GM21423 (cell line): Measurements from ENCODE around the gene BICRA.
A peak's percentile ranks its signal among the peaks of the same experiment; 100 is the strongest.
"Not testable (repeated sequence)": the region's sequence is repeated elsewhere in the genome, so short reads cannot be mapped to it uniquely, and the experiment has no call there.

ENCODE experiments used
- ATAC-seq: cut with Tn5 transposase; IDR thresholded peaks from one replicate; pipeline ENCODE4 v1.9.1; 2021; ENCODE audit warnings: mild to moderate bottlenecking, moderate library complexity; ENCODE audit not compliant: unreplicated experiment

The BICRA gene

GRCh38 chr19:47608969-47609905 is at the start of gene BICRA:
Gene BICRA, plus strand, starts transcription at chr19:47609134. Its CDS starts 64,441 bp downstream, at chr19:47673575.
- peak; percentile 44 for ATAC-seq

GRCh38 chr19:47560999-47561398 is 47.9 kb upstream of the BICRA start:
- no peak for ATAC-seq

GRCh38 chr19:47561440-47562057 is 47.4 kb upstream of the BICRA start:
- ATAC-seq, result no peak

GRCh38 chr19:47564081-47564480 is 44.9 kb upstream of the BICRA start:
- ATAC-seq, result no peak

DNA sequence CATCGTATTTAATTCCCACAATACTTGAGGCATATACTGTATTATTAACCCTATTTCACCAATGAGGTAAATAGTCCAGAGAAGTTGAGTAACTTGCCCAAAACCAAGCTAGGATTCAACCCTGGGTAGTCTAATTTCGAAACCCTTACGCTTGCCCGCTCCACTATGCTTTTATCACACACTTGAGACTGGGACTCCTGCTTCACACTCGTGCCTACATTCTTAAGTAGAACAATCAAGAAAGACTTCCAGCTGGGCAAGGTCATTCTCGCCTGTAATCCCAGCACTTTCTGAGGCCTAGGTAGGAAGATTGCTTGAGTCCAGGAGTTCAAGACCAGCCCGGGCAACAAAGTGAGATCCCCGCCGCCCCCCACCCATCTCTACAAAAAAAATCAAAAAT is 39.6 kb upstream of the BICRA start:
- no peak for ATAC-seq

DNA sequence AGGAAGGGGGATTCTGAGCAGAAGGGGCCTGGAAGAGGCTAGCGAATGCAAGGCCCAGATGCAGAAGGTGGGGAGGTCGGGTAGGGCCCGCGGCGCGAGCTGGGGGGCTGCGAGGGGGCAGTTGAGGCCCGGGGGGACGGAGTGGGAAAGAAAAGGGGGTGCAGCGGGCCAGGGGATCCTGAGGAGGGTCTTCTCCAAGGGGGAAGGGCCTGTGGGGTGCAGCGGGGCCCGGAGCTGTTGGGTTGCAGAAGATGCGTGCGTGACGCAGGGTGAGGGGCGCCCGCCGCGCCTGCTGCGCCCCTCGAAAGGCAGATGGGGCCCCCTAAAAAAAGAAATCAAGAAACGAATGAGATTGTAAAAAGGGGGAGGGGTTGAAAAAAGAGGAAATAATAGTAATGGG is 36.3 kb upstream of the BICRA start:
- no peak for ATAC-seq

- ATAC-seq, result no peak
Observed at GRCh38 chr19:47573071-47574026, 35.6 kb upstream of the BICRA start, which contains the start of gene ZNF541. Gene ZNF541, minus strand, starts transcription at chr19:47573148. Its CDS starts 17,292 bp downstream, at chr19:47555856.

GRCh38 chr19:47580397-47580796 is 28.5 kb upstream of the BICRA start:
- ATAC-seq, result no peak

GRCh38 chr19:47581605-47582319 is 27.2 kb upstream of the BICRA start:
- no peak for ATAC-seq

DNA sequence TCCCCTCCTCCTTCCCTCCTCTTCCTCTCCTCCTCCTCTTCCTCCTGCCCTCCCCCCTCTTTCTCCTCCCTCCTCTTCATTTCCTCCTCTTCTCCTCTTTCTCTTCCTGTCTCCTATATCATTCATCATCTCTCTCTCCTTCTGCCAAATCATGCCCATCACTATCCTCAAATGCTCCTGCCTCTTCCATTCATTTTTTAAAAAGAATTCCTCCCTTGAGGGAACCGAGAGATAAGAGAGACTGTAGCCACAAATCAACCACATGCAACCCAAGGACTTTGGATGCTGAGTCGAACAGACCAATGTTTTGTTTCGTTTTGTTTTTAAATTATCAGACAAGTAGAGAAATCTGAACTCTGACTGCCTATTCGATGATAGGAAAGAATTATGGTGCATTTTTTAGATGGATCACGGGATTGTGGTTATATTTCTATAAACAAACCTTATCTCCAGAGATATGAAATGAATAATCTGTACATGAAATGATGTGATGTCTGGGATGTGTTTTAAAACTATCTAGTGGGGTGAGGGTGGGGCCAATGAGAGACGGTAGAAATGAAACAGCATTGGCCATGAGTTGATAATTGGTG is 26.5 kb upstream of the BICRA start:
- no peak for ATAC-seq

- ATAC-seq, result not testable (repeated sequence)
Observed at GRCh38 chr19:47583161-47583560, 25.8 kb upstream of the BICRA start.

DNA sequence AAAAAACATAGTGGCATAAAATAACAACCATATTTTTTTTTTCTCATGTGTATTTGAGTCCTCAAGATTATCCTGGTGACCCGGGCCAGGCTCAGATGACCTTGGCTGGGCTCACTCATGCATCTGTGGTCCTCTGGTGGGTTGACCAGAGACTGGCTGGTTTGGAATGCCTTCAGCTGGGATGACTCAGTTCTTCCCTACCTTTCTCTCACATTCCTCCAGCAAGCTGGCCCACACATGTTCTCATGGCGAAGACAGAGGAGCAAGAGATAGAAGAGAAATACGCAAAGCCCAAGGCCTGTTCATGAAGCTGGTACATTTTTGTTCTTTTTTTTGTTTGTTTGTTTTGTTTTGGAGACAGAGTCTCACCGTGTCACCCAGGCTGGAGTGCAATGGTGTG is 21.6 kb upstream of the BICRA start:
- no peak for ATAC-seq

DNA sequence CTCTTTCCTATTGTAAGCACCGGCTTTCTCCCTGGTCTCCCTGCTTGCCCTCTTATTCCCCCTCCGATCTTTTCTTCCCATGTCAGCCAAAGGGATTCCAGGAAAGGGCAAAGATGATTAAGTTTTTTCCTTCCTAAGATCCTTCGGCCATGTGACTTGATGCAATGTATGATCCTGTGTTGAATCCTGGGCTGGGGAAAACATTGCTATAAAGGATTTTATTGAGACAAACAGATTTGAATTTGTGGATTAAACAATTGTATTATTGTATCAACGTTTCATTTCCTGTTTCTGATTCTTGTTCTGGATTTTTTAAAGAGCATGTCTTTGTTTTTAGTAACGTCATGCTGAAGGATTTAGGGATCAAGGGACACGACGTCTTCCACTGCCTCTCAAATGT is 19.1 kb upstream of the BICRA start:
- ATAC-seq, result no peak

DNA sequence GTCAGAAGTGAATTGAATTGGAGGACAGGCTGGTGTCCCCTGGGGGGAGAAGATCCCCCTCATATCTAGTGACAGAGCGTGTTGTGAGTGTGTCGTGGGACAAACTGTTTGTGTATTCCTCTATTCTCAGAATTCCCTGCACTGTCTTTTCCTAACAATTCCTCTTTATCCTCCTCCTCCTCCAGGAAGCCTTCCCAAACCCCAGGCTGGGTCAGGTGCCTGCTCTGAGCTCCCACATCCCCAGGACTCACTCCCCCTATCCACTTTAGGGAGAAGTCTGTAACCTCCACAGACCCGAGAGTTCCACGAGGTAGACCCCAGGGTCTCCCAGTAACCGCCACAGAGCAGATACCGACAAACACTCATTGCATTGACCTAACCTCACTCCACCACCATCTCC is 15.1 kb upstream of the BICRA start:
- ATAC-seq, result no peak

GRCh38 chr19:47595944-47596343 is 13.0 kb upstream of the BICRA start:
- ATAC-seq, result no peak

GRCh38 chr19:47598407-47599349 is 10.3 kb upstream of the BICRA start:
- no peak for ATAC-seq

DNA sequence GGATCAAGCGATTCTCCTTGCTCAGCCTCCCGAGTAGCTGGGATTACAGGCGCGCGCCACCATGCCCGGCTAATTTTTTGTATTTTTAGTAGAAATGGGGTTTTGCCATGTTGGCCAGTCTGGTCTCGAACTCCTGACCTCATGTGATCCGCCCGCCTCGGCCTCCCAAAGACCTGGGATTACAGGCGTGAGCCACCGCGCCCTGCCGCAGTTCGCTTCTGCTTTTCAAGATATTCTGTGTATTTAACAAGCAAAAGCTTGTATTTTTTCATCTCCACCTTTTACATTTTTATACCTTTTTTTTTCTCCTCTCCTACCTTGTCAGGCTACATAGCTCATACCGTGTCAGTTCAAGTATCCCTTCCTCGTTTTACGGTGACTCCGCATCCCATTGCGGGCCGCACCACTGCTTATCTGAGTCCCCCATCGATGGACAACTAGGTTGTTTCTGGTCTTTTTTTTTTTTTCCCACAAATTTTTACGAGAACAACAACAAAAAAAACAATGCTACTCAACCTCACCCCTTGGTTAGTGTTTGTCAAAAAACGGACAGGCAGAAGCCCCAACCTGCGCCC is 9.2 kb upstream of the BICRA start:
- not testable (repeated sequence) for ATAC-seq
